ENCODE measurements around the gene SKIC2.

DNA sequence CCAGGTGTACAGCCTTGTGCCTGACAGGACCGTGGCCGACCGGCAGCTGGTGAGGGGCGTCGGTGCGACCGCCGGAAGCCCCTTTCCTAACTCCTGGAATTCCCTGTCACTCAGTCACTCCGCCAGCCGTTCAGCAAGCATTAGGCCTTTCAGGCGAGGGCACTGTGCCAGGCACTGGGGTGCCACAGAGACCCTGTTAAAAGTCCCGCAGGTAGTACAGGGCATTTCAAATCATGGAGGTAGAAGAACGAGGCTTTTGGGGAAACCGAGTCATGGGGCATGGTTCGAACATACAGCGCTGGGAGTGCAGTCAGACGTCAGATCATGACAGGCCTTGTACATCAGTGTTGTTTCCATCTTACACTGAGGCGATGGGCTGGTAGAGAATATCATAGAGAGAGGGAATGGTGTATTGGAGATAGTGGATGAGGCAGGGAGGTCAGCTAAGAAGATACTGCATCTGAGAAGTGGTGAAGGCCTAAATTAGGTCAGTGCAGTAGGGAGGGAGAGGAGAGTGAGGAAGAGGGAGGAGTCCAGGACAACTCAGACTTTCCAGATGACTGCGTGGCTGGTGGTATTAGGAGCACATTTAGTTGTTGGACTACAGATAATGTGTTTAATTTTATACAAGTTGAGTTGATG is 13.9 kb downstream of the SKIC2 start:
- no peak for TF ChIP-seq EZH2 (IDR thresholded peaks at IDR 0.05; ENCODE audit: insufficient read depth, poor library complexity, severe bottlenecking)
- TF ChIP-seq EZH2phosphoT487 (IDR thresholded peaks at IDR 0.05; ENCODE audit: insufficient read depth, low read depth): no peak

Data from GM23248 (cell line).